ENCODE results near the gene TBC1D10A. TPM values are rescaled to one million over a fixed set of nuclear protein-coding genes. Genes with fewer than 3 reads are reported as not detected.

TBC1D10A gene
- total and polyA plus RNA-seq, 12 donors = 3.2 to 9.5 (median 5.7) TPM

DNA sequence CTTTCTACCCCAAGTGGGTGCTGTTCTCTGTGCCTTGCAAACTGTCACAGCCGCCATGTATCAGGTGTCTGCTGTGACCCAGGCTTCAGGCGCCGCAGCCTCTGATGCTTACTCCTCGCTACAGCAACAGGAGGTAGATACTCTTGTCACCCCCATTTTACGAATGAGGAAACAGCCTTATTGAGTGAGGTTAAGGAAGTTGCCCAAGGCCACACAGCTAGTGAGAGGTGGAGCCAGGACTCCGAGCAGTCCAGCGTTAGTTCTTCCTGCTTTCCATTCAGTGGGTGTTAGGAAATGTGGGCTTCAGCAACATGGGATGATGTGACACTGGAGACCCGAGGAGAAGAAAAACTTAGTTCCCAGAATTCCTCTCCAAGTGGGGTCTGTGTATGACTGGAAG, 46.2 kb upstream of the TBC1D10A start:
- no peaks in the 10 kb centered on the region for H3K27me3 ChIP-seq
- ATAC-seq (no peak), DNase-seq (no peak)
- H3K4me3 ChIP-seq = no peak overlapping the region
- TF ChIP-seq CTCF (IDR thresholded peaks at IDR 0.05) = no peak
- intact Hi-C loops (cut with DNase I) = no loop called here
- peak overlapping the region in 2 of 10 donors; percentile 26 to 63 for H3K27ac ChIP-seq
- 71 to 79% methylated on average over 8 of the region's 8 CpGs for WGBS, 2 donors
- H3K4me1 ChIP-seq = peaks cover 0 to 11% (median 0%) of the 10 kb centered on the region in 9 donors
- no peaks in the 10 kb centered on the region for H3K9me3 ChIP-seq
- H3K36me3 ChIP-seq = peaks cover 0 to 13% (median 0%) of the 10 kb centered on the region in 9 donors

GRCh38 chr22:30371981-30372380, 45.2 kb upstream of the TBC1D10A start:
- ATAC-seq (no peak), DNase-seq (no peak)
- Histone ChIP-seq H3K4me3 (no peak overlapping the region), H3K9me3 (no peaks in the 10 kb centered on the region), H3K27me3 (no peaks in the 10 kb centered on the region), H3K36me3 (peaks cover 0 to 4% (median 0%) of the 10 kb centered on the region in 9 donors), H3K27ac (no peak overlapping the region), H3K4me1 (peaks cover 0 to 11% (median 0%) of the 10 kb centered on the region in 9 donors)
- no peak for TF ChIP-seq CTCF (IDR thresholded peaks at IDR 0.05)
- 74 to 81% methylated on average over 13 of the region's 13 CpGs for WGBS, 2 donors
- intact Hi-C loops (cut with DNase I) = no loop called here

DNA sequence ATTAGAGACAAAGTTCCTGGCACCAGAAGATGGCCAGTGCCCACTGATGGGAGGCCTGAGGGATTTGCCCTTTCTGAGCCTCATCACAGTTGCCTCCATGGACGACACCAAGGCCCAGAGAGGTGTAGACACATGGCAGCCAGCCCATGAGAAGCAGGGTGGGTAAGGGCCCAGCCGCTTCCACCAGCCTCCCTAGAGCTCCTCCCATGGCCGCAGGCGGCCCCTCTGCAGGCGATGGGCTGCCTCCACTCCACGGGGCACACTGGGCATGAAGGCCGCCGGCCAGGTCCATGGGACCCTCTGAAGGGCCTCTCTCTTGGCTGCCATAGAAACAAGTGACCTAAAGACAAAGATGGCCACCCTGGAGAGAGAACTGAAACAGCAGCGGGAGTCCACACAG, 44.6 kb upstream of the TBC1D10A start:
- H3K27ac ChIP-seq = no peak overlapping the region
- 92 to 95% methylated on average over 9 of the region's 9 CpGs for WGBS, 2 donors
- no peak overlapping the region for H3K4me3 ChIP-seq
- H3K4me1 ChIP-seq = peaks cover 0 to 11% (median 0%) of the 10 kb centered on the region in 9 donors
- H3K27me3 ChIP-seq = no peaks in the 10 kb centered on the region
- H3K36me3 ChIP-seq = no peaks in the 10 kb centered on the region
- ATAC-seq = no peak
- H3K9me3 ChIP-seq = no peaks in the 10 kb centered on the region
- no peak for TF ChIP-seq CTCF (IDR thresholded peaks at IDR 0.05)
- intact Hi-C loops (cut with DNase I) = no loop called here
- no peak for DNase-seq

DNA sequence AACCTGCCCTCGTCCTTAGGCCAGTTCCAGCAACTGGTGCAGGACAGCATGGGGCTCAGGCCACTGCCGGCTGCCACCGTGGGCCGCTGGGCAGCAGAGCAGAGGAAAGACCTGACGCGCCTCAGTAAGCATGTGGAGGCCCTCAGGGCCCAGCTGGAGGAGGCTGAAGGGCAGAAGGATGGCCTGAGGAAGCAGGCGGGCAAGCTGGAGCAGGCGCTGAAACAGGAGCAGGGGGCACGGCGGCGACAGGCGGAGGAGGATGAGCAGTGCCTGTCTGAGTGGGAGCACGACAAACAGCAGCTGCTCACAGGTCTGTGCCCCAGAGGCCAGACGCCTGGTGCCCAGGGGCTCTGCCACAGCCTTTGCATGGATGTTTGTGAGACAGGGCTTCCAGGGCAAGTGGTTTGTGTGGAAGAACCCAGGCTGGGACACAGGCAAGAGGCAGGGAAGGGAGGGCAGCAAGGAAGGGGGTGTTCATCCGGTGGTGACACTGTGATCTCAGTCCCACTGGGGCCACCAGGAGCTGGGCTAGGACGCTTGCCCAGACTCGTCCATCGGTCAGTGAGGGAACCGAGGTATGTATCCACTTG, 44.0 kb upstream of the TBC1D10A start:
- H3K27ac ChIP-seq = no peak overlapping the region
- H3K4me1 ChIP-seq = peaks cover 0 to 11% (median 0%) of the 10 kb centered on the region in 9 donors
- DNase-seq = no peak
- H3K9me3 ChIP-seq = no peaks in the 10 kb centered on the region
- no peak overlapping the region for H3K4me3 ChIP-seq
- 71 to 73% methylated on average over 19 of the region's 19 CpGs for WGBS, 2 donors
- no peak for ATAC-seq
- intact Hi-C loops (cut with DNase I) = no loop called here
- no peak for TF ChIP-seq CTCF (IDR thresholded peaks at IDR 0.05)
- peaks cover 0 to 5% (median 0%) of the 10 kb centered on the region in 9 donors for H3K36me3 ChIP-seq
- H3K27me3 ChIP-seq = no peaks in the 10 kb centered on the region
